ENCODE measurements around the gene PADI1. TPM values are rescaled to one million over a fixed set of nuclear protein-coding genes. Genes with fewer than 3 reads are reported as not detected.
A peak's percentile ranks its signal among the peaks of the same experiment; 100 is the strongest.

PADI1 gene
- polyA plus RNA-seq, 2 of the 4 experiments (the other 2 are of a cell fraction) = 1.4 to 2.0 TPM

DNA sequence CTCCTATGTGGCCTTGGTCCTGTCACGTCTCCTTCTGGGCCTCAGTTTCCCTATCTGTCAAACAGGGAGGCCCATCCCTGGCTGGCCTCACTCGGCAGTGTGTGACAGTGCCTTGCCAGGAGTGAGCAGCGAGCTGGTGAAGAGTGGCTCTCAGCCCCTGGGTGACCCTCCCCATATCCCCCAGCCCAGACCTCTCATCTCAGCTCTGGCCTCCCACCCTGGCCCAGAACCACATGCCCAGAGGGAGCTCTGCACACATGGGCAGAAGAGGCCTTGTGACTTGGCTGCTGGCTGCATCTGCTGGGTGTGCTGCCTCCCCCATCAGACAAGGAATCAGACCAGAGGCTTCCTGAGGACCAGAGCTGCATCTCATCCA lies 19.5 kb upstream of the PADI1 start:
- WGBS (ENCODE audit: missing lambda C conversion rate) = no CpG with 5 or more reads among the region's 3 CpGs
- FAIRE-seq (no peak), ATAC-seq (no peak), DNase-seq (ENCODE audit: low read depth in 1 of 2, low spot score in 1 of 2) (no peak)
- Histone ChIP-seq H3K9me3 (no peaks in the 10 kb centered on the region; the same call in 2 of the 3 replicates), H3K4me2 (no peak overlapping the region), H3K4me1 (peaks cover 24% of the 10 kb centered on the region), H3K27ac (peak overlapping the region; percentile 38 to 81; a peak in 5 of 6 replicates), H3K4me3 (no peak overlapping the region)
- ChIA-PET POLR2A (no interaction called here), CTCF (interaction anchor here (1.1 to 2.2 kb wide), 4 partner anchors 13 to 88 kb away, joined by 3 to 13 read pairs (median 4); no protein-coding TSS in a partner anchor)
- TF ChIP-seq KDM1A (IDR thresholded peaks at IDR 0.05; ENCODE audit: low read depth) (no peak), HDAC2 (IDR thresholded peaks at IDR 0.05) (no peak), GATA3 (IDR thresholded peaks at IDR 0.05; ENCODE audit: borderline replicate concordance) (no peak), MAZ (IDR thresholded peaks at IDR 0.05; ENCODE audit: borderline replicate concordance, low read depth, low read length) (no peak), CHD4 (IDR thresholded peaks at IDR 0.05; ENCODE audit: borderline replicate concordance) (no peak), EHMT2 (IDR thresholded peaks at IDR 0.05; ENCODE audit: low read depth) (no peak), NFE2L2 (conservative IDR thresholded peaks at IDR 0.05; ENCODE audit: low read length) (no peak), HES2 (IDR thresholded peaks at IDR 0.05) (no peak), ZC3H11A (IDR thresholded peaks at IDR 0.05) (no peak), ZFP36 (IDR thresholded peaks at IDR 0.05; ENCODE audit: borderline replicate concordance, partially characterized antibody) (no peak)
- TF ChIP-seq, protein P1, sequence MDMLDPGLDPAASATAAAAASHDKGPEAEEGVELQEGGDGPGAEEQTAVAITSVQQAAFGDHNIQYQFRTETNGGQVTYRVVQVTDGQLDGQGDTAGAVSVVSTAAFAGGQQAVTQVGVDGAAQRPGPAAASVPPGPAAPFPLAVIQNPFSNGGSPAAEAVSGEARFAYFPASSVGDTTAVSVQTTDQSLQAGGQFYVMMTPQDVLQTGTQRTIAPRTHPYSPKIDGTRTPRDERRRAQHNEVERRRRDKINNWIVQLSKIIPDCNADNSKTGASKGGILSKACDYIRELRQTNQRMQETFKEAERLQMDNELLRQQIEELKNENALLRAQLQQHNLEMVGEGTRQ (IDR thresholded peaks at IDR 0.05) = no peak

- no peak for DNase-seq (ENCODE audit: low read depth in 1 of 2, low spot score in 1 of 2)
- Histone ChIP-seq H3K27ac (peak overlapping the region; percentile 38 to 81; a peak in 5 of 6 replicates), H3K4me3 (no peak overlapping the region), H3K4me2 (peak overlapping the region; percentile 18; the same call in 2 of the 3 replicates), H3K4me1 (peaks cover 32% of the 10 kb centered on the region), H3K9me3 (no peaks in the 10 kb centered on the region; the same call in 2 of the 3 replicates)
- ChIA-PET CTCF (interaction anchor here (1.1 to 2.2 kb wide), 4 partner anchors 13 to 87 kb away, joined by 3 to 13 read pairs (median 4); no protein-coding TSS in a partner anchor), POLR2A (no interaction called here)
- no peak for TF ChIP-seq TP53 (CRISPR knock-in tag; IDR thresholded peaks at IDR 0.05)
- TF ChIP-seq MAFK (IDR thresholded peaks at IDR 0.05; ENCODE audit: partially characterized antibody) = no peak
- TF ChIP-seq CHD2 (IDR thresholded peaks at IDR 0.05; ENCODE audit: low read length, partially characterized antibody) = no peak
- TF ChIP-seq POLR2A (IDR thresholded peaks at IDR 0.05; ENCODE audit: low read length) = no peak
- TF ChIP-seq MYC (IDR thresholded peaks at IDR 0.05; ENCODE audit: borderline replicate concordance, low read length) = no peak
- 82% methylated on average over 3 of the region's 9 CpGs for WGBS (ENCODE audit: missing lambda C conversion rate)
- FAIRE-seq = no peak
- no peak; a peak in 2 of 6 replicates for ATAC-seq
These were observed 18.6 kb upstream of the PADI1 start for GRCh38 chr1:17186216-17186909.

DNA sequence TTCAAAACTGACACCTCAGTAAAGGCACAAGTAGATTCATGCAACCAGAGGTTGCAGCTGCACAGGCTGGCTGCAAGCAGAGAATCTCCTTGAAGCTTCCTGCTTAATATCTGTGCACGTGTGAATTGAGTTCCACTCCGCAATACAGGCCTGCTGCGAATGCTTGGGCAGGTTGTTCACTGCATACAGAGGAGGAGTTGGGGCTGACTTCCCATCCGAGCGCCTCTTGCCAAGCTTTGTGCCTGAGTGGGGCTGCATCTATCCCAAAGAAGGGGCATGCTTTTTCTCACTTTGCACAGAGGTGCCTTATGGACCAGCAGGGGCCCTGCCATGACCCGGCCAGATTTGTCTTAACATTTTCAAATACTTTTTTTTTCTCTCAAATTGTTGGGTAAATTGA lies 17.9 kb upstream of the PADI1 start:
- Histone ChIP-seq H3K4me1 (peaks cover 35% of the 10 kb centered on the region), H3K4me3 (no peak overlapping the region), H3K4me2 (no peak overlapping the region), H3K27ac (peak overlapping the region; percentile 38 to 81; a peak in 5 of 6 replicates), H3K9me3 (no peaks in the 10 kb centered on the region; the same call in 2 of the 3 replicates)
- ChIA-PET POLR2A (no interaction called here), CTCF (no interaction called here)
- ATAC-seq (no peak), DNase-seq (ENCODE audit: low read depth in 1 of 2, low spot score in 1 of 2) (no peak), FAIRE-seq (no peak)
- TF ChIP-seq ZC3H11A (IDR thresholded peaks at IDR 0.05) (no peak), RNF2 (IDR thresholded peaks at IDR 0.05; ENCODE audit: borderline replicate concordance, low read depth) (no peak), HOXB13 (CRISPR knock-in tag; IDR thresholded peaks at IDR 0.05; ENCODE audit: low read depth) (no peak), RCOR1 (IDR thresholded peaks at IDR 0.05; ENCODE audit: low read depth, low read length) (no peak), MAX (IDR thresholded peaks at IDR 0.05) (no peak), RFX5 (IDR thresholded peaks at IDR 0.05) (no peak), SMC3 (IDR thresholded peaks at IDR 0.05) (no peak), MAZ (IDR thresholded peaks at IDR 0.05; ENCODE audit: borderline replicate concordance, low read depth, low read length) (no peak), SREBF2 (IDR thresholded peaks at IDR 0.05) (no peak), CEBPB (IDR thresholded peaks at IDR 0.05) (no peak), EHMT2 (IDR thresholded peaks at IDR 0.05; ENCODE audit: low read depth) (no peak), CTCF (IDR thresholded peaks at IDR 0.05) (no peak), HEYL (CRISPR knock-in tag; IDR thresholded peaks at IDR 0.05) (no peak), TP53 (CRISPR knock-in tag; IDR thresholded peaks at IDR 0.05) (no peak)
- 82% methylated on average over 6 of the region's 6 CpGs for WGBS (ENCODE audit: missing lambda C conversion rate)
